Urinary bladder (tissue), 4 donors: ENCODE measurements around the gene ATPAF1. TPM values are rescaled to one million over a fixed set of nuclear protein-coding genes. Genes with fewer than 3 reads are reported as not detected.
A peak's percentile ranks its signal among the peaks of the same experiment; 100 is the strongest.

Experiments
- DNase-seq: peaks from one replicate; pipeline ENCODE4 v3.0.0-alpha.2; 2015; ENCODE audit errors: extremely low spot score
- H3K27ac ChIP-seq: one replicate; pipeline ENCODE4 v1.5.1; 2013; ENCODE audit warnings: low read depth, mild to moderate bottlenecking, moderate library complexity
- H3K36me3 ChIP-seq: one replicate; pipeline ENCODE4 v1.6.1; 2013; ENCODE audit warnings: mild to moderate bottlenecking, moderate library complexity; ENCODE audit not compliant: insufficient read depth
- H3K4me1 ChIP-seq: one replicate; pipeline ENCODE4 v1.6.1; 2013; ENCODE audit warnings: mild to moderate bottlenecking, moderate library complexity; ENCODE audit not compliant: insufficient read depth
- H3K4me3 ChIP-seq: one replicate; pipeline ENCODE4 v1.5.1; 2013; ENCODE audit warnings: low read depth, low read length
- WGBS: extraction: QIAGEN DNeasy Blood & Tissue Kit; methylation state at CpG from one replicate; pipeline ENCODE4 v1.1.7; 2013; 5-methylcytosine and 5-hydroxymethylcytosine counted together
- polyA plus RNA-seq: library from polyadenylated mRNA; stranded (reverse); fragments of 200-250 nt; gene quantifications from one replicate; pipeline ENCODE4 v1.2.3, GENCODE V29; 2013
- total RNA-seq: library from RNA; depleted of rRNA; stranded (reverse); fragments of >200 nt; gene quantifications from one replicate; pipeline ENCODE4 v1.2.3, GENCODE V29; 2014
- donor health status: healthy with polysubstance abuse.
- donor health status: healthy.

Gene ATPAF1
- total and polyA plus RNA-seq, 2 donors = 33.3 to 36.3 TPM

DNA sequence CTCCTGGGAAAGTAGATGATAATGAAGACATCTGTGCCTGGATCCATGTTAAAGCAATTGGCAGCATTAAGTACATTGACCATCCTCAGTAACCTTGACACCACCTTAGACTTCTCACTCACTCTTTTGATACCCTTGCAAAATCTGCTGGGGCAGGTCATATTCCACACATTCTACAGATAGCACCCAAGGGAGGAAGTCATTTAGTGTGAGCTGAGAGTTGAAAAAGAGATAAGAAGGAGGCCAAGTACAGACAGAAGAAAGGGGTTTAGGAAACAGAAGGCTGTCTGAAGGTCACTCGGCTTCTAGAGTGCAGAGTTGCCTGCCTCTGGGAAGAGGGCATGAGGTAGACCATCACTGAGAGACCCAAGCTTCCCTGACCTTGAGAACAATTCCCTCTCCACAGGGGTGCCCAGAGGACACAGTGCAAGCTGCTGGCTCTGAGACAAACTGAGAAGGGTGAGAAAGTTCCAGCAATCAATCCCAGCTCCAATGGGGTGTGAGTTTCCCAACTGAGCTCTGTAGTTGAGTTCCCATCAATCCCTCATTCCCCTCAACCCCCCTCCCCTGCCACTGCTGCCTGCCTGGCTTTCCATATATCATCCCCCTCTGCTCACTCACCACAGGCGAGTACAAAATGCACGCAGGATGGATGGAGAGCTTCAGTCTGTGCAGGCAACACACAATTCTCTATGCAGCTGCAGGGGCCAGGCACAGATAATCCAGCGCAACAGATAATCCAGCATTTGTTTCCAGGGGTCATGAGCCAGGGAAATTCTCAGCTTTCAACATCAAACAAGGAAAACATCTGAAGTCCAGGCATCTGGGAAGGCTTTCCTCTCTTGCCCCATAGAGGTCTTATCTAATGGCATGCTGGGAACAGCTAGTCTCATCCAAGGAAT, 44.2 kb downstream of the ATPAF1 start:
- H3K36me3 ChIP-seq = no peaks in the 10 kb centered on the region
- 42% methylated on average over 4 of the region's 4 CpGs for WGBS
- H3K27ac ChIP-seq = no peak overlapping the region
- DNase-seq = no peak
- H3K4me1 ChIP-seq = no peaks in the 10 kb centered on the region
- no peak overlapping the region for H3K4me3 ChIP-seq

- H3K27ac ChIP-seq = no peak overlapping the region
- WGBS = 56% methylated on average over 3 of the region's 3 CpGs
- no peaks in the 10 kb centered on the region for H3K36me3 ChIP-seq
- no peaks in the 10 kb centered on the region for H3K4me1 ChIP-seq
- H3K4me3 ChIP-seq = no peak overlapping the region
- DNase-seq = no peak
Observed at GRCh38 chr1:46622344-46622743, 45.8 kb downstream of the ATPAF1 start.

DNA sequence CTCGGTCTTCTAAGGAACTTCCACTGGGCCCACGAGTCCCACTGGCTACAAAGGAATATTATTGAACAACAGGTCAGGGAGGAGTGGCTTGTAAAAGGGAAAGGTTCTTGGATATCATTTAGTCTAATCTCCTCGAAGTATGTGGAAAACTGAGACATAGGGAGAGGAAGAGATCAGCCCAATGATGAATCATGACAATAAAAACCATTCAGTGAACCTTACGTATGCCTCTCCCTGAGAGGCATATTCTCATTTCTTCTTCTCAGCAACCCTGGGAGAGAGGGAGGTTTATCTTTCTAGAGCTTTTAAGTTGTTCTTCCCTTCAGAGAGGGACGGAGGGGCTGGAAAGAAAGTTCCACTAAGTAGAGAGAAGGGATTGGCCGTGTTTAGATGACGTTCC, 46.2 kb downstream of the ATPAF1 start:
- no peak overlapping the region for H3K4me3 ChIP-seq
- no peaks in the 10 kb centered on the region for H3K4me1 ChIP-seq
- 58% methylated on average over 7 of the region's 7 CpGs for WGBS
- H3K36me3 ChIP-seq = no peaks in the 10 kb centered on the region
- H3K27ac ChIP-seq = no peak overlapping the region
- DNase-seq = no peak

- Histone ChIP-seq H3K4me3 (no peak overlapping the region), H3K27ac (no peak overlapping the region), H3K36me3 (no peaks in the 10 kb centered on the region), H3K4me1 (no peaks in the 10 kb centered on the region)
- no peak for DNase-seq
- 92% methylated on average over 5 of the region's 5 CpGs for WGBS
Observed at GRCh38 chr1:46619656-46620258, 48.4 kb downstream of the ATPAF1 start.

DNA sequence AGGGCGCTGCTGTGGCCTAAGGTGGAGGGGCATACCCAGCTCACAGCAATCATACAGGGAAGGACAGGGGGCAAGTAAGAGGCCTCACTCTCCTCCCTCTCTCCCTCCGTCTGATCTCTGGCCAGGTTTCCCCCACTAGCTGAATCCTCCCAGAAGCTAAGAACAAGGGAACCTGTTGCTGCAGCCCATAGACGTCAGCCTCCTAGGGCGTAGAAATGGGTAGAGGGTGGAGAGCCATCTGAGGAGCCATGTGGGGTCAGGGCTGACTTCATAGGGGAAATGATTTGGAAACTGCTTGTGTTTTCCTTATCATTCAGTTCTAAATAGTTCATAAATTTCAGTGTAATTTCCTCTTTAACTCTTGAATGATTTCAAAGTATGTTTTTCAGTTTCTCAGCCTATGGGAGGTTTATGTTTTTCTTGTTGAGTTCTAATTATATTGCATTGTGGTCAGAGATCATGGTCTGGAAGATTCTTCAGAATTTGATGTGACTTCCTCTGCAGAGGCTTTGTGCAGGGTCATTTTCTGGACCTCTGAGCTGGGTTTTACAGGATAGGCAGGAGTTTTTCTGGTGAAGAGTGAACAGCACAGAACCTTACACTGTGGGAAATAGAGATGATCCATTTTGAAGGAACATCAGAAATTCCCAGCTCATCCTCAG, 49.3 kb downstream of the ATPAF1 start:
- Histone ChIP-seq H3K27ac (no peak overlapping the region), H3K36me3 (no peaks in the 10 kb centered on the region), H3K4me1 (no peaks in the 10 kb centered on the region), H3K4me3 (no peak overlapping the region)
- 86% methylated on average over 4 of the region's 4 CpGs for WGBS
- no peak for DNase-seq

GRCh38 chr1:46617833-46618232, 50.3 kb downstream of the ATPAF1 start:
- Histone ChIP-seq H3K36me3 (no peaks in the 10 kb centered on the region), H3K4me3 (no peak overlapping the region), H3K4me1 (no peaks in the 10 kb centered on the region), H3K27ac (no peak overlapping the region)
- DNase-seq = no peak
- WGBS = 89% methylated on average over 3 of the region's 3 CpGs

DNA sequence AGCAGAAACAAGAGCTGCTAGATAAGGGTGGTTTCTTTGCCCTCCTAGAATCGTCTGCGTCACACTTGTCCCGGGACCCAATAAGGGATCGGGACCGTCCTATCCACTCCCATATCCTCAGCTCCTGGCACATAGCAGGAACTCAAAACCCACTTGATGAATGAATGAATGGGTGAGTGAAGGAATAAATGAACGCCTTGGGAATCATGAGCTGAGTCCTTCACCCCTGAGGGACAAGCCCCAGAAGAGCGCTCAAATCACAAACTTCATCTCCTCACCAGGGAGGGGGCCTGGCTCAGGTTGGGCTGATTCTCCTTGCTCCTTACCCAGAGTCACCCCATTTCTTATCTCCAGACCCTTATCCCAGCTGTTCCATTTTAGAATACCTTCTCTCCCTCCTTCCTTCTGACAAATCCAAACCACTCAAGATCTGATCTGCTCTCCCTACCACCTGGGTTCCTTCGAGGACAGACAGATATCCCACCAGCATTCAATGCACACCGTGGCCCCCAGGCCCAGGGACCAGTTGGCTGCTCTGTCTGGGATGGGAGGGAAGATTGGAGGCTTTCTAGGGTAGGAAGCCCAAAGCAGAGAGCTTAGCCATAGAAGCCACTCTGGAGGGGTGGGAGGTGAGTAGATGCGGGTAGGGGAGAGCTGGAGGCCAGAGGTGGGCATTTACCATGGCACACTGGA, 50.9 kb downstream of the ATPAF1 start:
- Histone ChIP-seq H3K36me3 (no peaks in the 10 kb centered on the region), H3K27ac (peak overlapping the region; percentile 90), H3K4me1 (no peaks in the 10 kb centered on the region), H3K4me3 (peak overlapping the region; percentile 77)
- no peak for DNase-seq
- WGBS = 35% methylated on average over 10 of the region's 10 CpGs

- peak within 1 kb of the TSS; percentile 77 for H3K4me3 ChIP-seq
- H3K4me1 ChIP-seq = no peaks in the 10 kb centered on the region
- WGBS = under 1% methylated on average over 62 of the region's 62 CpGs
- DNase-seq = peak; percentile 45
- H3K27ac ChIP-seq = peak within 1 kb of the TSS; percentile 90
- no peaks in the 10 kb centered on the region for H3K36me3 ChIP-seq
Observed at GRCh38 chr1:46616277-46617107, 51.7 kb downstream of the ATPAF1 start, which contains the start of gene MOB3C. Gene MOB3C, minus strand, starts transcription at chr1:46616811. Its CDS starts 3,490 bp downstream, at chr1:46613321.

GRCh38 chr1:46615735-46616134, 52.4 kb downstream of the ATPAF1 start:
- Histone ChIP-seq H3K4me1 (no peaks in the 10 kb centered on the region), H3K27ac (peak overlapping the region; percentile 90), H3K4me3 (peak overlapping the region; percentile 77), H3K36me3 (no peaks in the 10 kb centered on the region)
- WGBS = 59% methylated on average over 3 of the region's 3 CpGs
- DNase-seq = no peak

GRCh38 chr1:46615088-46615487, 53.1 kb downstream of the ATPAF1 start:
- Histone ChIP-seq H3K4me1 (no peaks in the 10 kb centered on the region), H3K4me3 (no peak overlapping the region), H3K36me3 (no peaks in the 10 kb centered on the region), H3K27ac (no peak overlapping the region)
- no peak for DNase-seq
- 90% methylated on average over 2 of the region's 2 CpGs for WGBS

DNA sequence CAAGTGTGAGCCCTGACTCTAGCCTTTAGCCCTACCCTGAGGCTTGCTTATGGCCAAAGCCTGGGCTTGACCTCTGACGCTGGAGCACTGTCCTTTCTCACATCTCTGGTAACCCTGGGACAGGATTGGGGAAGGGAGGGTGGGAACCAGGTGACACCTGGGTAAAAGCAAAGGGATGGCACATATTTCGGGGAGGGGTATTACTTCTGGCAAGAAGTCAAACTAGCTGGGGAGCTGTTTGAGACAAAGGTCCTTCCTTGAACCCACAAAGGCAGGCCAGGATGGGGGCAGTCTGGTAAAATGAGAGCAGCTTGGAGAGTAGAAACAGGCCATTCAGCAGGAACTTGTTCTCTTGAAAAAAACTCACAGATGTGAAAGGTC, 53.6 kb downstream of the ATPAF1 start:
- WGBS = 76% methylated on average over 2 of the region's 2 CpGs
- Histone ChIP-seq H3K4me1 (no peaks in the 10 kb centered on the region), H3K4me3 (no peak overlapping the region)

GRCh38 chr1:46613661-46614603, 54.2 kb downstream of the ATPAF1 start:
- WGBS = 3% methylated on average over 16 of the region's 16 CpGs
- no peak overlapping the region for H3K4me3 ChIP-seq
- peak overlapping the region; percentile 1 for H3K27ac ChIP-seq
- no peak for DNase-seq
- no peaks in the 10 kb centered on the region for H3K4me1 ChIP-seq
- no peaks in the 10 kb centered on the region for H3K36me3 ChIP-seq

More for the DNA sequence above, 53.6 kb downstream of the ATPAF1 start:
- DNase-seq = no peak
- Histone ChIP-seq H3K36me3 (no peaks in the 10 kb centered on the region), H3K27ac (no peak overlapping the region)
